DOHH2 (cell line): ENCODE data around the gene CAMTA1.

Experiments used
- H3F3A ChIP-seq: fragments of 200-600 bp; sonication (generic), shearing (Covaris generic); 2 replicates; pipeline ENCODE4 v1.6.0; 2016; ENCODE audit warnings: antibody characterized with exemption, mild to moderate bottlenecking; ENCODE audit not compliant: control insufficient read depth, insufficient read depth
- H3K27ac ChIP-seq: fragments of 200-600 bp; sonication (generic); 2 replicates; pipeline ENCODE4 v1.5.1; 2014; ENCODE audit warnings: low read depth, mild to moderate bottlenecking, low read length, moderate library complexity
- H3K27me3 ChIP-seq: fragments of 200-600 bp; sonication (generic); 2 replicates; pipeline ENCODE4 v1.6.1; 2014; ENCODE audit warnings: mild to moderate bottlenecking, low read length, mixed read lengths; ENCODE audit not compliant: control insufficient read depth
- H3K36me3 ChIP-seq: fragments of 200-600 bp; sonication (generic); 2 replicates; pipeline ENCODE4 v1.6.1; 2014; ENCODE audit warnings: mild to moderate bottlenecking, low read length, moderate library complexity, mixed read lengths; ENCODE audit not compliant: control insufficient read depth
- H3K4me1 ChIP-seq: fragments of 200-600 bp; sonication (generic); 2 replicates; pipeline ENCODE4 v1.6.1; 2014; ENCODE audit warnings: mild to moderate bottlenecking, low read length, mixed read lengths; ENCODE audit not compliant: control insufficient read depth
- H3K4me2 ChIP-seq: fragments of 200-600 bp; sonication (generic); 2 replicates; pipeline ENCODE4 v1.6.0; 2014; ENCODE audit warnings: mild to moderate bottlenecking, low read length, moderate library complexity
- H3K4me3 ChIP-seq: fragments of 200-600 bp; sonication (generic); 2 replicates; pipeline ENCODE4 v1.5.1; 2014; ENCODE audit warnings: mild to moderate bottlenecking, low read length, mixed read lengths
- H3K79me2 ChIP-seq: fragments of 200-600 bp; sonication (generic); 2 replicates; pipeline ENCODE4 v1.6.1; 2014; ENCODE audit warnings: mild to moderate bottlenecking, low read length, mixed read lengths; ENCODE audit not compliant: control insufficient read depth
- H3K9me2 ChIP-seq: fragments of 200-600 bp; sonication (generic); replicated peaks from 2 replicates; pipeline ENCODE4 v1.6.1; 2014; ENCODE audit warnings: mild to moderate bottlenecking, low read length, mixed read lengths; ENCODE audit not compliant: control insufficient read depth
- H3K9me3 ChIP-seq: fragments of 200-600 bp; sonication (generic); 2 replicates; pipeline ENCODE4 v1.6.1; 2014; ENCODE audit warnings: antibody characterized with exemption, low read length, mixed read lengths; ENCODE audit not compliant: control insufficient read depth, insufficient read depth
- H4K20me1 ChIP-seq: fragments of 200-600 bp; sonication (generic); 2 replicates; pipeline ENCODE4 v1.6.0; 2014; ENCODE audit warnings: low read depth, mild to moderate bottlenecking, antibody characterized with exemption, low read length, moderate library complexity; ENCODE audit not compliant: control insufficient read depth, insufficient read depth
- EZH2phosphoT487 ChIP-seq: fragments of 200-600 bp; sonication (generic); IDR thresholded peaks from 2 replicates; pipeline ENCODE4 v1.6.1; 2017; ENCODE audit warnings: borderline replicate concordance, mild to moderate bottlenecking, antibody characterized with exemption, low read length, moderate library complexity, mixed read lengths
- TF ChIP-seq, protein P1 (sequence below): fragments of 200-600 bp; sonication (generic); IDR thresholded peaks from one replicate; pipeline ENCODE4 v1.5.1; 2014; ENCODE audit warnings: antibody characterized with exemption, mild to moderate bottlenecking, low read depth, low read length; ENCODE audit not compliant: poor library complexity, severe bottlenecking

CAMTA1 gene

DNA sequence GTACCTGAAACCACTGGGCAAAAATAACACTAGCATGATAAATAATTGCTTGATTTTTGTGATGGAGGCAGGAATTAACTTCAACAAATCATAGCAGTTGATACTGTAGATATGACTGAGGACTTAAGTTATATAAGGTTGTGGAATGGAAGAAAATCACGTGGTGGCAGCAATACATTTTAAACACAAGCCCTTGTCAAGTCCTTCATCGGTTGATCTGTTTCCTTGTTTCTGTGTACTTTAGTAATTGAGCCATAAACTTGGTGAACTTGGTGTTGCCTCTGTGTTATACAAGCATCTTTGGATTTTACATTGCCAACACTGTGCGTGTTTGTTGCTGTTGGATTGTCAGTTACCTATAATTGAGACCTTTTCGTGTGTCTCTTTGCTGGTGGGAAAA, 114.4 kb downstream of the CAMTA1 start:
- Histone ChIP-seq H3K79me2 (no peaks in the 10 kb centered on the region), H3K4me3 (no peak overlapping the region), H3K4me1 (no peaks in the 10 kb centered on the region), H3K9me3 (no peaks in the 10 kb centered on the region), H3K36me3 (no peaks in the 10 kb centered on the region), H3F3A (no peaks in the 10 kb centered on the region), H3K4me2 (no peak overlapping the region), H3K27me3 (no peaks in the 10 kb centered on the region), H3K9me2 (no peaks in the 10 kb centered on the region), H3K27ac (no peak overlapping the region), H4K20me1 (no peaks in the 10 kb centered on the region)
- no peak for TF ChIP-seq EZH2phosphoT487
- TF ChIP-seq, protein P1, sequence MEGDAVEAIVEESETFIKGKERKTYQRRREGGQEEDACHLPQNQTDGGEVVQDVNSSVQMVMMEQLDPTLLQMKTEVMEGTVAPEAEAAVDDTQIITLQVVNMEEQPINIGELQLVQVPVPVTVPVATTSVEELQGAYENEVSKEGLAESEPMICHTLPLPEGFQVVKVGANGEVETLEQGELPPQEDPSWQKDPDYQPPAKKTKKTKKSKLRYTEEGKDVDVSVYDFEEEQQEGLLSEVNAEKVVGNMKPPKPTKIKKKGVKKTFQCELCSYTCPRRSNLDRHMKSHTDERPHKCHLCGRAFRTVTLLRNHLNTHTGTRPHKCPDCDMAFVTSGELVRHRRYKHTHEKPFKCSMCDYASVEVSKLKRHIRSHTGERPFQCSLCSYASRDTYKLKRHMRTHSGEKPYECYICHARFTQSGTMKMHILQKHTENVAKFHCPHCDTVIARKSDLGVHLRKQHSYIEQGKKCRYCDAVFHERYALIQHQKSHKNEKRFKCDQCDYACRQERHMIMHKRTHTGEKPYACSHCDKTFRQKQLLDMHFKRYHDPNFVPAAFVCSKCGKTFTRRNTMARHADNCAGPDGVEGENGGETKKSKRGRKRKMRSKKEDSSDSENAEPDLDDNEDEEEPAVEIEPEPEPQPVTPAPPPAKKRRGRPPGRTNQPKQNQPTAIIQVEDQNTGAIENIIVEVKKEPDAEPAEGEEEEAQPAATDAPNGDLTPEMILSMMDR = no peak

DNA sequence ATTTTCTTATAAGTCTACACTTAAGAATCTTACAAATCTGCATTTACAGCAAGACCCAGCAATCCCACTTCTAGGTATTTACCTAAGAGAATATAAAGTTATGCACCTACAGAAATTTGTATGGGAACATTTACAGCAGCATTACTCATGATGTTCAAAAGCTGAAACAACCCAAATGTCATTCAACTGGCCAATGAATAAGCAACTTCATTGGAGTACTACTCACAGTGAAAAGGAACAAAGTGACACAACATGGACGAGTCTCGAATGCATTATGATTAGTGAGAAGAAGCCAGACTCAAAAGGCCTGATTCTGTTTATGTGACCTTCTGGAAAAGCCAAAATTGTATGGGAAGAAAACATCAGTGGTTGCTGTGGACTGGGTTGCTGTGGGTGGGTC, 116.9 kb downstream of the CAMTA1 start:
- TF ChIP-seq, protein P1 = no peak
- TF ChIP-seq EZH2phosphoT487 = no peak
- H3K36me3 ChIP-seq = no peaks in the 10 kb centered on the region
- H3K27me3 ChIP-seq = no peaks in the 10 kb centered on the region
- no peaks in the 10 kb centered on the region for H3K79me2 ChIP-seq
- no peak overlapping the region for H3K4me3 ChIP-seq
- no peaks in the 10 kb centered on the region for H3K9me3 ChIP-seq
- H4K20me1 ChIP-seq = no peaks in the 10 kb centered on the region
- H3K9me2 ChIP-seq = no peaks in the 10 kb centered on the region
- no peaks in the 10 kb centered on the region for H3F3A ChIP-seq
- H3K4me2 ChIP-seq = no peak overlapping the region
- no peak overlapping the region for H3K27ac ChIP-seq
- H3K4me1 ChIP-seq = peaks cover 10% of the 10 kb centered on the region

DNA sequence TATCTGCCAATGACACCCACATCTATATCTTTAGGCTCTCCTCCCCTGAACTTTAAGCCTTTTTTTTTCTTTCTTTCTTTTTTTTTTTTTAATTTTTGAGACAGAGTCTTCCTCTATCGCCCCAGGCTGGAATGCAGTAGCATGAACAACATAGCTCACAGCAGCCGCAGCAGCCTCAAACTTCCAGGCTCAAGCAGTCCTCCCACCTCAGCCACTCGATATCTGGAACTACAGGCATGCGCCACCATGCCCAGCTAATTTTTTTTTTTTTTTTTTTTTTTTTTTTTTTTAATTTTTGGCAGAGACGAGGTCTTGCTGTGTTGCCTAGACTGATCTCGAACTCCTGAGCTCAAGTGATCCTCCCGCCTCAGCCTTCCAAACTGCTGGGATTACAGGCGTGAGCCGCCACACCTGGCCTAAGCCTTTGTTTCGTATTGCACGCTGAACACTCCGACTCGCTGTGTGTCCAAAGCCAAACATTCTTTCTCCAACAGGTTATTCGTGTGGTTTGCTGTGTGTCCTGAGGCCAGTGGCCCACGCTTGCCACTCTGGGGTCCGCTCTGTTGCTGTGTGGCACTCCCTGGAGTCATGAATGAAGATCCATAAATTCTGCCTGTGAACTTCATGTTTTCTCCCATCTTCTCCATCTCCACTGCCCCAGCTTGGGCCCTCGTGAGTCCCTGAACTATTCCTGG, 119.4 kb downstream of the CAMTA1 start:
- H3K4me3 ChIP-seq = no peak overlapping the region
- H3K9me2 ChIP-seq = no peaks in the 10 kb centered on the region
- H3K4me1 ChIP-seq = peaks cover 10% of the 10 kb centered on the region
- no peak for TF ChIP-seq EZH2phosphoT487
- TF ChIP-seq, protein P1 = no peak
- no peak overlapping the region for H3K4me2 ChIP-seq
- no peaks in the 10 kb centered on the region for H4K20me1 ChIP-seq
- no peak overlapping the region for H3K27ac ChIP-seq
- H3K79me2 ChIP-seq = no peaks in the 10 kb centered on the region
- no peaks in the 10 kb centered on the region for H3K36me3 ChIP-seq
- H3K9me3 ChIP-seq = no peaks in the 10 kb centered on the region
- H3K27me3 ChIP-seq = no peaks in the 10 kb centered on the region
- H3F3A ChIP-seq = no peaks in the 10 kb centered on the region
